Thyroid gland (tissue), 4 donors: Measurements from ENCODE around the gene DDX46. TPM values are rescaled to one million over a fixed set of nuclear protein-coding genes. Genes with fewer than 3 reads are reported as not detected.
A peak's percentile ranks its signal among the peaks of the same experiment; 100 is the strongest.

ENCODE experiments used
- DNase-seq, 2 donors: peaks; one replicate each; pipeline ENCODE4 v3.0.0-alpha.2; 2019
- H3K27ac ChIP-seq, 3 donors: fragments of 200-600 bp; sonication (generic); 1 replicate in 2 of 3; 2 replicates in 1 of 3; pipeline ENCODE4 v1.5.1; 2016 to 2019; ENCODE audit warnings: mild to moderate bottlenecking in 1 of 3, moderate library complexity in 1 of 3
- H3K27me3 ChIP-seq: fragments of 200-600 bp; sonication (generic); one replicate; pipeline ENCODE4 v1.5.1; 2019
- H3K36me3 ChIP-seq, 2 donors: fragments of 200-600 bp; sonication (generic); one replicate each; pipeline ENCODE4 v1.5.1; 2016 to 2019
- H3K4me1 ChIP-seq, 2 donors: fragments of 200-600 bp; sonication (generic); one replicate each; pipeline ENCODE4 v1.5.1; 2017 to 2019
- H3K4me3 ChIP-seq, 3 donors: fragments of 200-600 bp; sonication (generic); replicated peaks in 1 of 3; 1 replicate in 2 of 3; 2 replicates in 1 of 3; pipeline ENCODE4 v1.5.1; 2016; ENCODE audit warnings: mild to moderate bottlenecking in 1 of 3
- H3K9me3 ChIP-seq: fragments of 200-600 bp; sonication (generic); one replicate; pipeline ENCODE4 v1.5.1; 2017
- POLR2A ChIP-seq, 2 donors: fragments of 450-650 bp; IDR thresholded peaks; one replicate each; pipeline ENCODE4 v1.6.1; 2017; ENCODE audit warnings: antibody characterized with exemption in 2 of 2, mild to moderate bottlenecking in 2 of 2, moderate library complexity in 1 of 2
- WGBS, 2 donors: methylation state at CpG; one replicate each; pipeline ENCODE4 v1.1.5; 2017; 5-methylcytosine and 5-hydroxymethylcytosine counted together
- intact Hi-C: fragments of 100-400 bp; cut with DNase I; formaldehyde crosslinking; loops from one replicate; pipeline ENCODE4 v1.15.1; 2023
- total RNA-seq, 4 donors: library from RNA; depleted of rRNA; stranded (reverse); fragments of >200 nt; gene quantifications; one replicate each; pipeline ENCODE4 v1.2.3, GENCODE V29; 2016
- TF ChIP-seq, protein P1 (sequence below), 6 experiments: fragments of 200-600 bp in 3 of 6; fragments of 450-650 bp in 3 of 6; sonication (generic) in 3 of 6; IDR thresholded peaks; one replicate each; pipeline ENCODE4 v1.5.1; 2016 to 2019; ENCODE audit warnings: antibody characterized with exemption in 6 of 6, mild to moderate bottlenecking in 2 of 6, inconsistent platforms in 1 of 6, moderate library complexity in 1 of 6

DDX46 gene
- total RNA-seq, 4 donors from 2014 or later, result 37.3 to 97.0 (median 63.6) TPM

DNA sequence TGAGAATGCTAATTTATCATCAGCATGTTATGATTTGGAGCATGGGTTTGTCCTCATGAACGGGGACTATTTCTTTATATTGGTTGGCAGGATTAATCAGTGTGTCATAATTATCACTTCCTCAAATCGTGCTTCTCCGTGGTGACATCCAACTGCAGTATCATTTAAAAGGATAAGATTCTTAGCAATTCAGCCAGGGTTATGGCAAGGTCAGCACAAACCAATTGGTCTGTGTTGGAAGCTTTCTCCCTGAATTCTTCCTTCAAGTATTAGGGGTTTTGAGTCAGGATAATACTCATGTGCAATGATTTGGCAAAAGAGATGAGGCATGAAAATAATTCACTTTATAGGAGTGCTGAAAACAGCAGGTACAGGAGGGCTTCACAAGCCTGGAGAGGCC lies 25.8 kb upstream of the DDX46 start:
- no peaks in the 10 kb centered on the region for H3K27me3 ChIP-seq
- no peaks in the 10 kb centered on the region for H3K4me1 ChIP-seq
- no peaks in the 10 kb centered on the region for H3K36me3 ChIP-seq
- intact Hi-C loops, result loop anchor here (10.0 kb wide), 1 partner anchor 172 kb away; the partner anchor contains the start of gene PCBD2
- DNase-seq, result no peak
- H3K9me3 ChIP-seq, result no peaks in the 10 kb centered on the region
- H3K27ac ChIP-seq, result no peak overlapping the region
- no peak overlapping the region for H3K4me3 ChIP-seq
- WGBS, 2 donors, result 69 to 79% methylated on average over 3 of the region's 3 CpGs
- no peak for TF ChIP-seq POLR2A (IDR thresholded peaks at IDR 0.05)
- TF ChIP-seq, protein P1, sequence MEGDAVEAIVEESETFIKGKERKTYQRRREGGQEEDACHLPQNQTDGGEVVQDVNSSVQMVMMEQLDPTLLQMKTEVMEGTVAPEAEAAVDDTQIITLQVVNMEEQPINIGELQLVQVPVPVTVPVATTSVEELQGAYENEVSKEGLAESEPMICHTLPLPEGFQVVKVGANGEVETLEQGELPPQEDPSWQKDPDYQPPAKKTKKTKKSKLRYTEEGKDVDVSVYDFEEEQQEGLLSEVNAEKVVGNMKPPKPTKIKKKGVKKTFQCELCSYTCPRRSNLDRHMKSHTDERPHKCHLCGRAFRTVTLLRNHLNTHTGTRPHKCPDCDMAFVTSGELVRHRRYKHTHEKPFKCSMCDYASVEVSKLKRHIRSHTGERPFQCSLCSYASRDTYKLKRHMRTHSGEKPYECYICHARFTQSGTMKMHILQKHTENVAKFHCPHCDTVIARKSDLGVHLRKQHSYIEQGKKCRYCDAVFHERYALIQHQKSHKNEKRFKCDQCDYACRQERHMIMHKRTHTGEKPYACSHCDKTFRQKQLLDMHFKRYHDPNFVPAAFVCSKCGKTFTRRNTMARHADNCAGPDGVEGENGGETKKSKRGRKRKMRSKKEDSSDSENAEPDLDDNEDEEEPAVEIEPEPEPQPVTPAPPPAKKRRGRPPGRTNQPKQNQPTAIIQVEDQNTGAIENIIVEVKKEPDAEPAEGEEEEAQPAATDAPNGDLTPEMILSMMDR (IDR thresholded peaks at IDR 0.05), result no peak

DNA sequence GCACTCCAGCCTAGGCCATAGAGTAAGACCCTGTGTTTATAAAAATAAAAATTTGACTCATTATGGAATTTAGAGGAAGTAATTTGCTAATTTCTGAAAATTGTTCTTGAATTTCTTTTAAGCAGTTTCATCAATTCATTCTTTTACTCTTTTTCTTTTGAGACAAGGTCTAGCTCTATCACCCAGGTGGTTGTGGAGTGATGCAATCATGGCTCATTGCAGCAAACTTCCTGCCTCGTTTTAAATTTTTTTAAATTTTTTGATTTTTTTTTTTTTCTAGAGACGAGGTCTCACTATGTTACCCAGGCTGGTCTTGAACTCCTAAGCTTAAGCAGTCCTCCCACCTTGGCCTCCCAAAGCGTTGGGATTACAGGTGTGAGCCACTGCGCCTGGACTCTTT lies 23.3 kb upstream of the DDX46 start:
- H3K27me3 ChIP-seq, result no peaks in the 10 kb centered on the region
- TF ChIP-seq, protein P1 (IDR thresholded peaks at IDR 0.05), result no peak
- TF ChIP-seq POLR2A (IDR thresholded peaks at IDR 0.05), result no peak
- 78 to 86% methylated on average over 4 of the region's 4 CpGs for WGBS, 2 donors
- intact Hi-C loops, result loop anchor here (10.0 kb wide), 1 partner anchor 170 kb away; the partner anchor contains the start of gene PCBD2
- no peak overlapping the region for H3K27ac ChIP-seq
- H3K9me3 ChIP-seq, result no peaks in the 10 kb centered on the region
- peaks cover 10 to 13% of the 10 kb centered on the region in 2 donors for H3K4me1 ChIP-seq
- no peak overlapping the region for H3K4me3 ChIP-seq
- H3K36me3 ChIP-seq, result no peaks in the 10 kb centered on the region
- DNase-seq, result no peak

DNA sequence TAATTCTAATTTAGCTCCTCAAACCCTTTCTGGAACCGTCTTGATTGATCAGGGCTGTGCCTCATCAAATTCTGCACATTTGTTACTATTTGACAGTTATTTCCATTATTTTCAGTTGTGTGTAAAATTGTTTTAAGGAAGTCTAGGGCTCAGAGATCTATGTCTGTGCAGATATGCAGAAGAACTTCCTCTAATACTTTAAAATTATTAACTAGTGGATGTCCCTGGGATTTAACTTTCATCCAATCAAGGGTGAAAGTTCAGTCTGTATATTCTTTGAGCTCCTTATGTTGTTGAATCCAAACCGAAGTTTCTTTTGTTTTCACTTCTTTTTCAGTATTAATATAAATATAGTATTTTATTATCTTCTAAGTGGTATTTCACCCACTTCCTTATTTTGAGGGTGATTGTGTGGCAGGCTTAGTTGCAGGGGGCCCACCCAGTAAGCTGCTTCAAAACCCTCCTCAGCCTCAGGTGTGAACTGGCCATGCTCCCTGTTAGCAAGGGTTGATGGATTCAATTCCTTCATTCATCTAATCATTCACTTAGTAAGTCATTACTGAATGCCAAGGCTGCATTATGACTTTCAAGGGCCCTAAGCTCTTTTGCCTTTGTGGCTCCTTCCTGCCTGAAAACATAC lies 22.3 kb upstream of the DDX46 start:
- Histone ChIP-seq H3K27ac (no peak overlapping the region), H3K4me3 (no peak overlapping the region), H3K4me1 (peaks cover 10 to 17% of the 10 kb centered on the region in 2 donors), H3K27me3 (no peaks in the 10 kb centered on the region), H3K36me3 (no peaks in the 10 kb centered on the region), H3K9me3 (no peaks in the 10 kb centered on the region)
- DNase-seq, result no peak
- intact Hi-C loops, result loop anchor here (10.0 kb wide), 1 partner anchor 169 kb away; the partner anchor contains the start of gene PCBD2
- 72 to 74% methylated on average over 2 of the region's 2 CpGs for WGBS, 2 donors
- TF ChIP-seq POLR2A (IDR thresholded peaks at IDR 0.05), result no peak
- TF ChIP-seq, protein P1 (IDR thresholded peaks at IDR 0.05), result no peak

DNA sequence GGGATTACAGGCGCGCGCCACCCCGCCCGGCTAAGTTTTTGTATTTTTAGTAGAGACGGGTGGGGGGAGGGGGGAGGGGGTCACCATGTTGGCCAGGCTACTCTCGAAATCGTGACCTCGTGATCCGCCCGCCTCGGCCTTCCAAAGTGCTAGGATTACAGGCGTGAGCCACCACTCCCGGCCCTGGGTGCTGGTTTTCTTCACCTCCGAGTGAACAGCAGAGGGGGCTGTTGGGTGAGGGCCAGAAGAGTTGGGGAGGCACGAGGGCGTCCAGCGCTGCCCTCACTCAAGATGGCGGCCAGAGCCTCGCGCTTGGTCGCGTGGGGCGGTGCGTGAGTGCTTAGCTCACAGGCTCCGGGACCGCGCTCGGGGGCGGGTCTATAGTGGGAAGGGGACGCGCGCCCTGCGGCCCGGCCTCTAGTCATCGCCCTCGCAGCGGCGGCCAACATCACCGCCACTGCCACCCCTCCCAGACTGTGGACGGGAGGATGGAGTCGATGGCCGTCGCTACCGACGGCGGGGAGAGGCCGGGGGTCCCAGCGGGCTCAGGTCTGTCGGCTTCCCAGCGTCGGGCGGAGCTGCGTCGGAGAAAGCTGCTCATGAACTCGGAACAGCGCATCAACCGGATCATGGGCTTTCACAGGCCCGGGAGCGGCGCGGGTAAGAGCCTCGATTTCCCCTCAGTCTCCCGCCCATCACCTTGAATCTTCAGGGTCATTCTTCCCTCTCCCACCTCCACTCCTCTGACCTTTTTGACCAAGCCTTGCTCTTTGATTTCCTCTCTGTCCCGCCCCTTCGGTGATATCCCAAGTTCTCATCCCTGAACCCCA lies 20.2 kb upstream of the DDX46 start, which contains the start of gene CAMLG:
Gene CAMLG (plus strand): TSS at position 416 of the 830 bp plus-strand sequence. CDS start 73 bp downstream, at position 489.
- Histone ChIP-seq H3K27me3 (no peaks in the 10 kb centered on the region), H3K4me1 (peaks cover 10 to 17% of the 10 kb centered on the region in 2 donors), H3K4me3 (peak within 1 kb of the TSS; percentile 50 to 65 (median 57)), H3K36me3 (no peaks in the 10 kb centered on the region), H3K27ac (peak within 1 kb of the TSS; percentile 86 to 93 (median 91)), H3K9me3 (no peaks in the 10 kb centered on the region)
- DNase-seq, result peak; percentile 98
- peak in 1 of 2 donors; percentile 93 for TF ChIP-seq POLR2A (IDR thresholded peaks at IDR 0.05)
- TF ChIP-seq, protein P1 (IDR thresholded peaks at IDR 0.05), result peak in 5 of 6 experiments; percentile 19 to 55 (median 46)
- intact Hi-C loops, result loop anchor here (10.0 kb wide), 1 partner anchor 166 kb away; the partner anchor contains the start of gene PCBD2
- 1% methylated on average over 42 to 60 of the region's 66 CpGs for WGBS, 2 donors
